Suprapubic skin (tissue), 4 donors: ENCODE results near the gene EXOC2. TPM values are rescaled to one million over a fixed set of nuclear protein-coding genes. Genes with fewer than 3 reads are reported as not detected.
A peak's percentile ranks its signal among the peaks of the same experiment; 100 is the strongest.

Source experiments
- DNase-seq, 2 donors: peaks; one replicate each; pipeline ENCODE4 v3.0.0-alpha.2; 2019; ENCODE audit warnings: low spot score in 2 of 2
- H3K27ac ChIP-seq: fragments of 200-600 bp; sonication (generic); one replicate; pipeline ENCODE4 v1.5.1; 2019
- H3K27me3 ChIP-seq: fragments of 200-600 bp; sonication (generic); one replicate; pipeline ENCODE4 v1.5.1; 2019
- H3K36me3 ChIP-seq: fragments of 200-600 bp; sonication (generic); one replicate; pipeline ENCODE4 v1.5.1; 2019
- H3K4me1 ChIP-seq: fragments of 200-600 bp; sonication (generic); one replicate; pipeline ENCODE4 v1.5.1; 2019
- H3K4me3 ChIP-seq: fragments of 200-600 bp; sonication (generic); one replicate; pipeline ENCODE4 v1.5.1; 2019; ENCODE audit warnings: mild to moderate bottlenecking
- H3K9me3 ChIP-seq: fragments of 200-600 bp; sonication (generic); one replicate; pipeline ENCODE4 v1.5.1; 2019
- EP300 ChIP-seq: sonication (generic); formaldehyde crosslinking; IDR thresholded peaks from one replicate; pipeline ENCODE4 v1.6.1; 2017; ENCODE audit warnings: antibody characterized with exemption
- POLR2A ChIP-seq, 2 donors: fragments of 450-650 bp; IDR thresholded peaks; one replicate each; pipeline ENCODE4 v1.6.1; 2017; ENCODE audit warnings: antibody characterized with exemption in 2 of 2, mild to moderate bottlenecking in 2 of 2, moderate library complexity in 2 of 2
- POLR2AphosphoS5 ChIP-seq, 3 donors: sonication (generic); formaldehyde crosslinking; IDR thresholded peaks; one replicate each; pipeline ENCODE4 v1.6.1; 2017; ENCODE audit warnings: antibody characterized with exemption in 3 of 3
- WGBS: methylation state at CpG from one replicate; pipeline ENCODE4 v1.1.5; 2018; 5-methylcytosine and 5-hydroxymethylcytosine counted together
- total RNA-seq, 4 donors: library from RNA; depleted of rRNA; stranded (reverse); fragments of >200 nt; gene quantifications; one replicate each; pipeline ENCODE4 v1.1.0, GENCODE V29; 2016
- TF ChIP-seq, protein P1 (sequence below), 2 donors: fragments of 200-600 bp in 1 of 2; fragments of 450-650 bp in 1 of 2; sonication (generic) in 1 of 2; IDR thresholded peaks; one replicate each; pipeline ENCODE4 v1.5.1; 2016 to 2019; ENCODE audit warnings: antibody characterized with exemption in 2 of 2, mild to moderate bottlenecking in 1 of 2, moderate library complexity in 1 of 2

Gene EXOC2, protein sequence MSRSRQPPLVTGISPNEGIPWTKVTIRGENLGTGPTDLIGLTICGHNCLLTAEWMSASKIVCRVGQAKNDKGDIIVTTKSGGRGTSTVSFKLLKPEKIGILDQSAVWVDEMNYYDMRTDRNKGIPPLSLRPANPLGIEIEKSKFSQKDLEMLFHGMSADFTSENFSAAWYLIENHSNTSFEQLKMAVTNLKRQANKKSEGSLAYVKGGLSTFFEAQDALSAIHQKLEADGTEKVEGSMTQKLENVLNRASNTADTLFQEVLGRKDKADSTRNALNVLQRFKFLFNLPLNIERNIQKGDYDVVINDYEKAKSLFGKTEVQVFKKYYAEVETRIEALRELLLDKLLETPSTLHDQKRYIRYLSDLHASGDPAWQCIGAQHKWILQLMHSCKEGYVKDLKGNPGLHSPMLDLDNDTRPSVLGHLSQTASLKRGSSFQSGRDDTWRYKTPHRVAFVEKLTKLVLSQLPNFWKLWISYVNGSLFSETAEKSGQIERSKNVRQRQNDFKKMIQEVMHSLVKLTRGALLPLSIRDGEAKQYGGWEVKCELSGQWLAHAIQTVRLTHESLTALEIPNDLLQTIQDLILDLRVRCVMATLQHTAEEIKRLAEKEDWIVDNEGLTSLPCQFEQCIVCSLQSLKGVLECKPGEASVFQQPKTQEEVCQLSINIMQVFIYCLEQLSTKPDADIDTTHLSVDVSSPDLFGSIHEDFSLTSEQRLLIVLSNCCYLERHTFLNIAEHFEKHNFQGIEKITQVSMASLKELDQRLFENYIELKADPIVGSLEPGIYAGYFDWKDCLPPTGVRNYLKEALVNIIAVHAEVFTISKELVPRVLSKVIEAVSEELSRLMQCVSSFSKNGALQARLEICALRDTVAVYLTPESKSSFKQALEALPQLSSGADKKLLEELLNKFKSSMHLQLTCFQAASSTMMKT
- total RNA-seq: 10 to 100 TPM; 17.7 to 28.1 (median 20.3) TPM

DNA sequence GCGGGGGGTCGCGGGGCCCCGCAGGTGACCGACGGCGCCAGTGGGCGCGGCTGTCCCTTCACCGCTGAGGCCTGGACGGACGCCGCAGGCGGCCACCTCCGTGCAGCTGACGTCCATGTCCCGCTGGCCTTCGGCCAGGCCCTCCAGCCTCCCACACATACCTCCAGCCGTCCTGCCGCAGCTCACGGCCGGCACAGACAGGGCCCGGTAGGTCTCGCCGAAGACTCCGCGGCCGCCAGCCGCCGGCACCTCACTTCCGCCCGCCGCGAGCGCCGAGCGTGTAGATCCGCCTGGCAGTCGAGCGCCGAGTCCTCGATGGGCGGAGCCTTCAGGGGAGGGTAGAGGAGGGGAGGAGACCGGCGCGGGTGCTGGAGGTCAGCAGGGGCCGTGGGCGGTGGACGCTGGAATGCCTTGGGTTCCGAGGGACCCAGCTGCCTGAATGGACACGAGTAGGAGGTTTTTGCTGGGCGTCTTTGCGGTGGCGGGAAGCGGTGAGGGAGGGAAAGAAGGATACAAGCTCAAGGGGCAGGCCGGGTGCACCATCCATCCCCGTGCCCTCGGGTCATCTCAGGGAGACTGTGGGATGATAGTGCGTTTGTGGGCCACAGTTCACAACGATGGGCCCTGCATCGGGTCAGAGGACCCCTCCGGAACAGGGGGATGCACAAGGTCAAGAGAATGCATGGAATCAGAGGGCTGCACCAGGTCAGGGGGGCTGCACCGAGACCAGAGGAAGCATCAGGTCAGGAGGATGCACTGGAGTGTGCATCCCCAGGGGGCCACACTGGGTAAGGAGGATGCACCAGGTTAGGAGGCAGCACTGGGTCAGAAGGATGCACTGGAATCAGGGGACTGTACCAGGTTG is at the start of gene EXOC2:
Gene EXOC2 (minus strand): TSS at position 282 of the 865 bp plus-strand sequence. CDS start 55,321 bp downstream, outside the sequence.
- Histone ChIP-seq H3K9me3 (no peaks in the 10 kb centered on the region), H3K36me3 (no peaks in the 10 kb centered on the region), H3K4me1 (peaks cover 22% of the 10 kb centered on the region), H3K27ac (peak within 1 kb of the TSS; percentile 80), H3K4me3 (peak within 1 kb of the TSS; percentile 99), H3K27me3 (no peaks in the 10 kb centered on the region)
- DNase-seq: peak; percentile 87 to 91
- TF ChIP-seq, protein P1, sequence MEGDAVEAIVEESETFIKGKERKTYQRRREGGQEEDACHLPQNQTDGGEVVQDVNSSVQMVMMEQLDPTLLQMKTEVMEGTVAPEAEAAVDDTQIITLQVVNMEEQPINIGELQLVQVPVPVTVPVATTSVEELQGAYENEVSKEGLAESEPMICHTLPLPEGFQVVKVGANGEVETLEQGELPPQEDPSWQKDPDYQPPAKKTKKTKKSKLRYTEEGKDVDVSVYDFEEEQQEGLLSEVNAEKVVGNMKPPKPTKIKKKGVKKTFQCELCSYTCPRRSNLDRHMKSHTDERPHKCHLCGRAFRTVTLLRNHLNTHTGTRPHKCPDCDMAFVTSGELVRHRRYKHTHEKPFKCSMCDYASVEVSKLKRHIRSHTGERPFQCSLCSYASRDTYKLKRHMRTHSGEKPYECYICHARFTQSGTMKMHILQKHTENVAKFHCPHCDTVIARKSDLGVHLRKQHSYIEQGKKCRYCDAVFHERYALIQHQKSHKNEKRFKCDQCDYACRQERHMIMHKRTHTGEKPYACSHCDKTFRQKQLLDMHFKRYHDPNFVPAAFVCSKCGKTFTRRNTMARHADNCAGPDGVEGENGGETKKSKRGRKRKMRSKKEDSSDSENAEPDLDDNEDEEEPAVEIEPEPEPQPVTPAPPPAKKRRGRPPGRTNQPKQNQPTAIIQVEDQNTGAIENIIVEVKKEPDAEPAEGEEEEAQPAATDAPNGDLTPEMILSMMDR (IDR thresholded peaks at IDR 0.05): no peak
- TF ChIP-seq POLR2A (IDR thresholded peaks at IDR 0.05): peak in 1 of 2 donors; percentile 54
- peak in 1 of 3 donors; percentile 94 for TF ChIP-seq POLR2AphosphoS5 (IDR thresholded peaks at IDR 0.05)
- under 1% methylated on average over 44 of the region's 63 CpGs for WGBS

DNA sequence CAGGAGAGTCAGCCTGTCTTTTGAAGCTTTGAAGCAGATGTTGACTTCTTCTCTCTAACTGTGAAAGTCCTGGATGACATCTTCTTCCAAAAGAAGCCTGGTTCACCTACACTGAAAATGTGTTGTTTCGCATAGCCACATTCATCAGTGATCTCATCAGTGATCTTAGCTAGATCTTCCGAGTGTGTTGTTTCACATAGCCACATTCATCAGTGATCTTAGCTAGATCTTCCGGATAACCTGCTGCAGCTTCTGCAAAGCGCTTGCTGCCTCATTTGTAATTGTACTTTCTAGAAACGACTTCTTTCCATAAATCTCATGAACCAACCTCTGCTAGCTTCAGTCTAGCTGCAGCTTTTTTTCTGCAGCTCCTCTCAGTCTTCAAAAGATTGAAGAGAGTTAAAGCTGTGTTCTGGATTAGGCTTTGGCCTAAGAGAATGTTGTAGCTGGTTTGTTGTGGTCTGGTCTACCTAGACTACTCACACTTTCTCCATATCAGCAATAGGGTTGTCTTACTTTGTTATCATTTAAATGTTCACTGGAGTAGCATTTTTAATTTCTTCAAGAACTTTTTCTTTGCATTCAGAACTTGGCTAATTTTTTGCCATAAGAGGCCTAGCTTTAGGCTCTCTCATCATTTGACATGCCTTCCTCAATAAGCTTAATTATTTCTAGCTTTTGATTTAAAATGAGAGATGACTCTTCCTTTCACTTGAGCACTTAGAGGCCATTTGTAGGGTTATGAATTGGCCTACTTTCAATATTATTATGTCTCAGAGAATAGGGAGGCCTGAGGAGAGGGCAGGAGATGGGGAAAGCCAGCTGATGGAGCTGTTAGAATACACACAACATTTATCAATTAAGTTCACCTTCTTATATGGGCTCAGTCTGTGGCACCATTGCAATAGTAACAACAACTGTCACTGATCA is 48.7 kb upstream of the EXOC2 start:
- no peaks in the 10 kb centered on the region for H3K36me3 ChIP-seq
- no peaks in the 10 kb centered on the region for H3K4me1 ChIP-seq
- no peak for DNase-seq
- H3K4me3 ChIP-seq: no peak overlapping the region
- TF ChIP-seq EP300: no peak
- no peaks in the 10 kb centered on the region for H3K9me3 ChIP-seq
- WGBS: 86% methylated on average over 5 of the region's 5 CpGs
- H3K27me3 ChIP-seq: no peaks in the 10 kb centered on the region
- H3K27ac ChIP-seq: no peak overlapping the region

DNA sequence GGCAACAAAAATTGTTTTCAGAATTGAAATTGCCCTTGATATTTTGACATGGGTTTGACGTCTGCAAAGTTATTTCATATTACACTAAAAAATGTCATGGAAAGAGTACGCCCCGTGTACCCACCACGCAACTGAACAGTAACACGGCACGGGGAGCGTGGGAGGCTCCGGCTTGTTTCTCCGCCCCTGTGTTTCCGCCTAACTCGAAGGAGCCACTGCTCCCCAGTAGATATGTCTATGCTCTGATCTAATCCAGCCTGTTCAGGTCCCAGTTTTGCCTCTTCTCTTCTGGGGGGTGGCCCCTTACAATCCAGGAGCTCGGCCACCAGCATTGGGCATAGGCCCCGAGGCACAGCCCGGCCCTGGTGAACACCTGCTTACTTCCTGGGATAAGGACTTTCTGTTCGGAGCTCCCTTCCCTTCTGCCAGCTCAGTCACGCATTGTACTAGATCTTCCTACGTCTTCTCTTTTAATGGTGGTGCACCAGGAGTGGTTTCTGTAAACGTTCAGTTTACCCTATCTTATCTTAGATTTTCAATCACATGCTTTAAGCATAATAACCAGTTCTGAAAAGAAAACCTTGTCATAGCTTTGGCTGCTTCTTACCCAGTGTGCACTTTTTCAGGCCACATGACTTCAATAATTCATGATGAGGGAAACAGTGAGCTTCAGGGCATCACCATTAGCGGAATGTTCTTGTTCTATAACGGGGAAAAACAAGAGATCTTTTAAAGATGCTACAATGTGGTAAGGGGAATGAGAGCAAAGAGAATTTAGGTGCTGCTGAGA is 43.9 kb upstream of the EXOC2 start:
- no peaks in the 10 kb centered on the region for H3K9me3 ChIP-seq

DNA sequence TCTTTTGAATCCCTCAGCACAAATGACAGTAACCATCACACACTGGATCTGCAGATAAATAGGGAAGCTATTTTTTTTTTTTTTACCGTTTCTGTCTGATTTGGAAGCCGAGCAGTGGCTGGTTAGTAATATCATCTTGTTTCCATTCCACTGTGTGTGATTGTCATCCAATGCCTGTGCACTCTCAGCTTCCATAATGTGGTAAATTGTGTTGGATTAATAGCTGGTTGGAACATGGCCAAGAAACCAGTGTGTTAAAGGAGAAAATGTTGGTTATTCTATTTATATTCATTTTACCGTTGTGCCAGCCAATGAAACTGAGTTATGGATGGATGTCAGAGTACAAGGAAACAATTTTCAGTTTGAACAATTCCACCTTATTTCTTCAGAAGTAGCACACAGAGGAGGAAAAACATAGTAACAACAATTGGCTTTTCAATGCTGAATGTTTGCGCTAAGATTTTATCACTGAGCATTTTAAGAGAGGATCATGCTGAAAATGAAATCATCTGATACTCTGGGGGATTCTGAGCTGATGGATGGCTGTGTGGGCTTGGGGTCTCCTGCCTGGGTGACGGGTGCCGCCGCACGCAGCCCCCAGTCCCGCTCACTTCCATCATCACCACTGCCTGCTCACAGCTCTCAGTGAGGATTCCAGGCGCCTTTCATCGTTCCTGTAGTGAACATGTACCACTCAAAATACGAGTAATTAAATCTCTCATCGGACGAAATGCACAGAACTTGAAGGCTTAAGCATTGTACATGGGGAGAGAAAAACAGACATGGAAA is 40.7 kb upstream of the EXOC2 start:
- Histone ChIP-seq H3K4me3 (no peak overlapping the region), H3K36me3 (no peaks in the 10 kb centered on the region), H3K9me3 (no peaks in the 10 kb centered on the region), H3K27ac (no peak overlapping the region), H3K4me1 (no peaks in the 10 kb centered on the region), H3K27me3 (peaks cover 31% of the 10 kb centered on the region)
- DNase-seq: no peak
- 81% methylated on average over 14 of the region's 14 CpGs for WGBS
- TF ChIP-seq POLR2A (IDR thresholded peaks at IDR 0.05): no peak

More for the DNA sequence above, 43.9 kb upstream of the EXOC2 start:
- H3K36me3 ChIP-seq: no peaks in the 10 kb centered on the region
- H3K4me1 ChIP-seq: no peaks in the 10 kb centered on the region
- H3K27me3 ChIP-seq: peaks cover 8% of the 10 kb centered on the region
- H3K4me3 ChIP-seq: no peak overlapping the region
- 87% methylated on average over 20 of the region's 20 CpGs for WGBS
- TF ChIP-seq POLR2AphosphoS5 (IDR thresholded peaks at IDR 0.05): no peak
- TF ChIP-seq, protein P1 (IDR thresholded peaks at IDR 0.05): no peak
- no peak for TF ChIP-seq POLR2A (IDR thresholded peaks at IDR 0.05)
- no peak for TF ChIP-seq EP300
- DNase-seq: no peak
- H3K27ac ChIP-seq: no peak overlapping the region
